Gastroesophageal sphincter (tissue), 3 donors: ENCODE data around the gene HPSE2.

Experiments used
- EP300 ChIP-seq: sonication (generic); formaldehyde crosslinking; IDR thresholded peaks from one replicate; pipeline ENCODE4 v1.6.1; 2017; ENCODE audit warnings: antibody characterized with exemption, mild to moderate bottlenecking
- POLR2A ChIP-seq, 2 donors: fragments of 450-650 bp; IDR thresholded peaks; one replicate each; pipeline ENCODE4 v1.6.1; 2017; ENCODE audit warnings: antibody characterized with exemption in 2 of 2, mild to moderate bottlenecking in 2 of 2, moderate library complexity in 1 of 2
- POLR2AphosphoS5 ChIP-seq: sonication (generic); formaldehyde crosslinking; IDR thresholded peaks from one replicate; pipeline ENCODE4 v1.6.1; 2017; ENCODE audit warnings: antibody characterized with exemption
- TF ChIP-seq, protein P1 (sequence below), 4 experiments: fragments of 200-600 bp in 2 of 4; fragments of 450-650 bp in 2 of 4; sonication (generic) in 1 of 4; IDR thresholded peaks; one replicate each; pipeline ENCODE4 v1.5.1; 2017 to 2019; ENCODE audit warnings: antibody characterized with exemption in 4 of 4, mild to moderate bottlenecking in 2 of 4, moderate library complexity in 2 of 4

GRCh38 chr10:98570834-98571233, 664.8 kb downstream of the HPSE2 start:
- TF ChIP-seq, protein P1, sequence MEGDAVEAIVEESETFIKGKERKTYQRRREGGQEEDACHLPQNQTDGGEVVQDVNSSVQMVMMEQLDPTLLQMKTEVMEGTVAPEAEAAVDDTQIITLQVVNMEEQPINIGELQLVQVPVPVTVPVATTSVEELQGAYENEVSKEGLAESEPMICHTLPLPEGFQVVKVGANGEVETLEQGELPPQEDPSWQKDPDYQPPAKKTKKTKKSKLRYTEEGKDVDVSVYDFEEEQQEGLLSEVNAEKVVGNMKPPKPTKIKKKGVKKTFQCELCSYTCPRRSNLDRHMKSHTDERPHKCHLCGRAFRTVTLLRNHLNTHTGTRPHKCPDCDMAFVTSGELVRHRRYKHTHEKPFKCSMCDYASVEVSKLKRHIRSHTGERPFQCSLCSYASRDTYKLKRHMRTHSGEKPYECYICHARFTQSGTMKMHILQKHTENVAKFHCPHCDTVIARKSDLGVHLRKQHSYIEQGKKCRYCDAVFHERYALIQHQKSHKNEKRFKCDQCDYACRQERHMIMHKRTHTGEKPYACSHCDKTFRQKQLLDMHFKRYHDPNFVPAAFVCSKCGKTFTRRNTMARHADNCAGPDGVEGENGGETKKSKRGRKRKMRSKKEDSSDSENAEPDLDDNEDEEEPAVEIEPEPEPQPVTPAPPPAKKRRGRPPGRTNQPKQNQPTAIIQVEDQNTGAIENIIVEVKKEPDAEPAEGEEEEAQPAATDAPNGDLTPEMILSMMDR (IDR thresholded peaks at IDR 0.05), result no peak
- TF ChIP-seq EP300 (no peak), POLR2AphosphoS5 (no peak), POLR2A (IDR thresholded peaks at IDR 0.05) (no peak)
